Measurements from ENCODE around the gene ALG2.

GRCh38 chr9:99259231-99259918, 37.6 kb upstream of the ALG2 start:
- TF ChIP-seq REST (IDR thresholded peaks at IDR 0.05; ENCODE audit: low read depth, low read length) (no peak), CTCF (IDR thresholded peaks at IDR 0.05) (no peak), TAF1 (IDR thresholded peaks at IDR 0.05; ENCODE audit: borderline replicate concordance, low read depth, low read length) (no peak), YY1 (IDR thresholded peaks at IDR 0.05; ENCODE audit: low read depth) (no peak), POLR2AphosphoS5 (IDR thresholded peaks at IDR 0.05; ENCODE audit: low read depth, low read length) (no peak), SIN3A (IDR thresholded peaks at IDR 0.05; ENCODE audit: borderline replicate concordance, low read depth, low read length) (no peak), ZBTB33 (IDR thresholded peaks at IDR 0.05; ENCODE audit: borderline replicate concordance, low read depth) (no peak), JUND (IDR thresholded peaks at IDR 0.05) (no peak), USF2 (IDR thresholded peaks at IDR 0.05; ENCODE audit: borderline replicate concordance, low read depth, low read length) (no peak), RXRA (IDR thresholded peaks at IDR 0.05; ENCODE audit: borderline replicate concordance, low read depth) (no peak), RAD21 (IDR thresholded peaks at IDR 0.05; ENCODE audit: low read length) (no peak)
